HEK293 (cell line): ENCODE data around the gene INPP5A.

ENCODE experiments used
- CTCF ChIA-PET: fragments of 350-600 bp; formaldehyde crosslinking; extraction: SDS; loops from one replicate; lab custom pipeline; 2021; ENCODE audit warnings: antibody characterized with exemption; lab: Yijun Ruan, JAX
- POLR2A ChIA-PET: fragments of 300-600 bp; formaldehyde crosslinking; extraction: SDS; loops from one replicate; lab custom pipeline; 2020; ENCODE audit warnings: antibody characterized with exemption, inconsistent platforms; lab: Yijun Ruan, JAX
- H3K27ac ChIP-seq: fragments of 200-500 bp; sonication (Bioruptor generic); 2 replicates; pipeline ENCODE4 v1.5.1; 2014; ENCODE audit warnings: low read depth, low read length, control low read depth, inconsistent platforms; ENCODE audit errors: extremely low read depth
- H3K36me3 ChIP-seq, 2 experiments: fragments of 200-500 bp in 1 of 2; sonication (Bioruptor generic) in 1 of 2; 1 replicate in 1 of 2; 2 replicates in 1 of 2; pipeline ENCODE4 v1.5.1; 2014 to 2017; ENCODE audit warnings: inconsistent platforms in 2 of 2, low read length in 2 of 2; ENCODE audit not compliant: control insufficient read depth in 2 of 2, insufficient read depth in 1 of 2
- H3K4me1 ChIP-seq: fragments of 200-500 bp; sonication (Bioruptor generic); 2 replicates; pipeline ENCODE4 v1.5.1; 2014; ENCODE audit warnings: mild to moderate bottlenecking, low read length, inconsistent platforms; ENCODE audit not compliant: control insufficient read depth, insufficient read depth
- H3K4me3 ChIP-seq: 2 replicates; pipeline ENCODE4 v1.5.1; 2011; ENCODE audit warnings: low read depth, mild to moderate bottlenecking, control low read depth, low read length, moderate library complexity
- H3K9me3 ChIP-seq: fragments of 200-500 bp; sonication (Bioruptor generic); 2 replicates; pipeline ENCODE4 v1.5.1; 2014; ENCODE audit warnings: low read depth, low read length, inconsistent platforms; ENCODE audit not compliant: control insufficient read depth, insufficient read depth
- MYNN ChIP-seq: fragments of 450-650 bp; formaldehyde crosslinking; IDR thresholded peaks from 2 replicates; pipeline ENCODE4 v1.5.1; 2016; ENCODE audit warnings: missing biosample characterization, missing genetic modification characterization, borderline replicate concordance
- WT1 ChIP-seq: fragments of 450-650 bp; formaldehyde crosslinking; IDR thresholded peaks from 2 replicates; pipeline ENCODE4 v1.5.1; 2016; ENCODE audit warnings: missing biosample characterization, missing genetic modification characterization
- ZBTB21 ChIP-seq: fragments of 450-650 bp; formaldehyde crosslinking; IDR thresholded peaks from 2 replicates; pipeline ENCODE4 v1.5.1; 2017; ENCODE audit warnings: missing biosample characterization, missing genetic modification characterization
- ZBTB49 ChIP-seq: fragments of 450-650 bp; formaldehyde crosslinking; IDR thresholded peaks from 2 replicates; pipeline ENCODE4 v1.5.1; 2016; ENCODE audit warnings: missing biosample characterization, missing genetic modification characterization, low read depth
- ZBTB8A ChIP-seq: fragments of 450-650 bp; formaldehyde crosslinking; IDR thresholded peaks from 2 replicates; pipeline ENCODE4 v1.5.1; 2016; ENCODE audit warnings: missing biosample characterization, missing genetic modification characterization
- ZNF274 ChIP-seq, 2 experiments: fragments of 200-500 bp in 1 of 2; fragments of 450-650 bp in 1 of 2; sonication (Bioruptor generic) in 1 of 2; formaldehyde crosslinking in 1 of 2; IDR thresholded peaks; 2 replicates each; pipeline versions ENCODE4 v1.5.1 to v1.6.1; 2014 to 2016; ENCODE audit warnings: borderline replicate concordance in 1 of 2, inconsistent platforms in 1 of 2, low read length in 1 of 2, missing biosample characterization in 1 of 2, missing genetic modification characterization in 1 of 2
- ZNF391 ChIP-seq: fragments of 450-650 bp; formaldehyde crosslinking; IDR thresholded peaks from 2 replicates; pipeline ENCODE4 v1.5.1; 2016; ENCODE audit warnings: low read depth, missing biosample characterization, missing genetic modification characterization, borderline replicate concordance
- ZNF426 ChIP-seq: fragments of 450-650 bp; formaldehyde crosslinking; IDR thresholded peaks from 2 replicates; pipeline ENCODE4 v1.5.1; 2017; ENCODE audit warnings: missing biosample characterization, missing genetic modification characterization, mild to moderate bottlenecking, inconsistent platforms, moderate library complexity
- ZNF571 ChIP-seq: fragments of 450-650 bp; formaldehyde crosslinking; IDR thresholded peaks from 2 replicates; pipeline ENCODE4 v1.5.0; 2017; ENCODE audit warnings: missing biosample characterization, missing genetic modification characterization
- ZNF654 ChIP-seq: fragments of 450-650 bp; formaldehyde crosslinking; IDR thresholded peaks from 2 replicates; pipeline ENCODE4 v1.5.1; 2016; ENCODE audit warnings: low read depth, missing biosample characterization, missing genetic modification characterization
- TF ChIP-seq, protein P1 (sequence below): fragments of 450-650 bp; formaldehyde crosslinking; IDR thresholded peaks from 2 replicates; pipeline ENCODE4 v1.5.1; 2016; ENCODE audit warnings: missing biosample characterization, missing genetic modification characterization
- TF ChIP-seq, protein P2 (sequence below): fragments of 450-650 bp; formaldehyde crosslinking; IDR thresholded peaks from 2 replicates; pipeline ENCODE4 v1.5.1; 2016; ENCODE audit warnings: missing biosample characterization, missing genetic modification characterization
- TF ChIP-seq, protein P3 (sequence below): fragments of 450-650 bp; formaldehyde crosslinking; IDR thresholded peaks from 2 replicates; pipeline ENCODE4 v1.5.1; 2016; ENCODE audit warnings: missing biosample characterization, missing genetic modification characterization
- TF ChIP-seq, protein P4 (sequence below): fragments of 450-650 bp; formaldehyde crosslinking; IDR thresholded peaks from 2 replicates; pipeline ENCODE4 v1.5.1; 2016; ENCODE audit warnings: missing biosample characterization, missing genetic modification characterization, low read depth

Gene INPP5A

GRCh38 chr10:132532749-132533560 is 4.6 kb upstream of the INPP5A start (continued):
- TF ChIP-seq ZBTB49 (tag by site-specific recombination) (no peak), ZNF426 (tag by site-specific recombination) (no peak)
- TF ChIP-seq, protein P1, sequence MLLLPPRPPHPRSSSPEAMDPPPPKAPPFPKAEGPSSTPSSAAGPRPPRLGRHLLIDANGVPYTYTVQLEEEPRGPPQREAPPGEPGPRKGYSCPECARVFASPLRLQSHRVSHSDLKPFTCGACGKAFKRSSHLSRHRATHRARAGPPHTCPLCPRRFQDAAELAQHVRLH = no peak
- TF ChIP-seq, all 188 proteins: peak for 16

DNA sequence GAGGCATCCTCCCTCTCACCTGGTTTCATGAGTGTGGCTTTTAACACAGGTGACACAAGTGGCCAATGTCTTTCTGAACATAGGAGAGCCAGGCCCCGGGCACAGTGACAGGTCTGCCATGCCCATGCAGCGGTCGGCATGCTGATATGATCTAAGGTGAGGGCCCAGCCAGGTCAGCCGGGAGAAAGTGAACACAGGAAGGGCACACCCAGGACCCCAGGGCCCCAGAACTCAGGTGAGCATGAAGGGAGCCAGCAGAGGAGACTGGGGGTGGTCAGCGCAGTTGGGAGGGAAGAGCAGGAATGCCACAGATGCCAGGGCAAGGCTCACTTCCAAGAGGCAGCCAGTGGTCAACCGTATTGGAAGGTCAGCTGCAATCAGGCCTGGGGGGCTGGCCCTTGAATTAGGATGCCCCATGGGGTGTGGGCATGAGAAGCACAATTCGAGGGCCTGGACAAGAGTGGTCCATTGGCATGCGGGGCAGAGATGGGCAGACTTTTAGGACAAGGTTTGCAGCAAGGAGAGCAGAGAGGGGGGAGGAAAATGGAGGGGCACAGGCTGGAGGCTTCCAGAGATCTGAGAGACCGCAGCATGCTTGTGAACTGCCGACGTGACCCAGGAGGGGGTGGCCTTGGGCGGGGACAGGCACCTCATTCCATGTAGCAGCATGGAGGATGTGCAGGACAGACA is 3.9 kb upstream of the INPP5A start:
- ChIA-PET CTCF (no interaction called here), POLR2A (interaction anchor here (1.4 to 2.4 kb wide), 2 partner anchors 11 to 16 kb away, joined by 7 to 19 read pairs; no protein-coding TSS in a partner anchor)
- Histone ChIP-seq H3K4me1 (peaks cover 12% of the 10 kb centered on the region), H3K27ac (no peak overlapping the region), H3K36me3 (no peaks in the 10 kb centered on the region), H3K4me3 (no peak overlapping the region), H3K9me3 (no peaks in the 10 kb centered on the region; the same call in 1 of the 2 replicates)
- TF ChIP-seq ZBTB8A (tag by site-specific recombination) (no peak), ZNF654 (no peak), WT1 (tag by site-specific recombination) (no peak), ZNF391 (tag by site-specific recombination) (no peak)

DNA sequence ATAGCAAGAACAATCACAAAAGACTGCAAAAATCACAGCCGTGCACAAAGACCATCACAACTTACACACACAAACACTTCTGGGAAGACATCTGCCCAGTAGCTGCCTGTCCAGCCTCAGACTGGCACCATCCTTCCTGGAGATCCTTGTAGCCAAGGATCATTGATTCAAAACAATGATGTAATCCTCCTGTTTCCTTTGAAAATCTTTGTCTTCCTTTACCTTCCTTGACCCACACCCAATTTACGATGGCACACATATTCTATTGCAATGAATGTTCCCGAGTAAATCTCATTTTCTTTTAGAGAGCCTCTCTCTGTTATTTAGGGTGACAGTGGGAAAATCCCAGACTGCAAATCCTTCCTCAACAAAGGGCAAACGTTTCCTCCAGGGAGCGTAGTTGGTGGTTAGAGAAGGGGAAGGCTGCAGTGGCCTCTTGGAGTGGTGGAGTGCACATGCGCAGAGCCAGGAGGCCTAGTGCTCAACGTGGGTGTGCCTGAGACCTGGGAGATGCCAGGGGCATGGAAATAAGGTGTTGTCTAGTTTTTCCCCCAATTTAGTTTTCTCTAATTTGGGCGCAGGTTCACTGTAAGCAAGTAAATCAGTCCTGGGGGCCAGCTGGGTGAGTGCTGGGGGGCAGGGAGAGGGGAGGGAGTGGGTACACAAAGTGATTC is 3.1 kb upstream of the INPP5A start:
- no peak overlapping the region for H3K27ac ChIP-seq
- POLR2A ChIA-PET = no interaction called here
- H3K9me3 ChIP-seq = no peaks in the 10 kb centered on the region; the same call in 1 of the 2 replicates
- CTCF ChIA-PET = no interaction called here
- H3K36me3 ChIP-seq = no peaks in the 10 kb centered on the region
- TF ChIP-seq ZNF274 (IDR thresholded peaks at IDR 0.05; ENCODE audit: low read length) = no peak
- TF ChIP-seq ZNF274 (tag by site-specific recombination; IDR thresholded peaks at IDR 0.05; ENCODE audit: borderline replicate concordance) = no peak
- TF ChIP-seq ZBTB21 = no peak
- no peak for TF ChIP-seq ZNF571 (tag by site-specific recombination)
- TF ChIP-seq, protein P2, sequence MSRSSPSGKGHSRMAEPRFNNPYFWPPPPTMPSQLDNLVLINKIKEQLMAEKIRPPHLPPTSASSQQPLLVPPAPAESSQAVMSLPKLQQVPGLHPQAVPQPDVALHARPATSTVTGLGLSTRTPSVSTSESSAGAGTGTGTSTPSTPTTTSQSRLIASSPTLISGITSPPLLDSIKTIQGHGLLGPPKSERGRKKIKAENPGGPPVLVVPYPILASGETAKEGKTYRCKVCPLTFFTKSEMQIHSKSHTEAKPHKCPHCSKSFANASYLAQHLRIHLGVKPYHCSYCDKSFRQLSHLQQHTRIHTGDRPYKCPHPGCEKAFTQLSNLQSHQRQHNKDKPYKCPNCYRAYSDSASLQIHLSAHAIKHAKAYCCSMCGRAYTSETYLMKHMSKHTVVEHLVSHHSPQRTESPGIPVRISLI (tag by site-specific recombination) = no peak
- TF ChIP-seq, protein P3, sequence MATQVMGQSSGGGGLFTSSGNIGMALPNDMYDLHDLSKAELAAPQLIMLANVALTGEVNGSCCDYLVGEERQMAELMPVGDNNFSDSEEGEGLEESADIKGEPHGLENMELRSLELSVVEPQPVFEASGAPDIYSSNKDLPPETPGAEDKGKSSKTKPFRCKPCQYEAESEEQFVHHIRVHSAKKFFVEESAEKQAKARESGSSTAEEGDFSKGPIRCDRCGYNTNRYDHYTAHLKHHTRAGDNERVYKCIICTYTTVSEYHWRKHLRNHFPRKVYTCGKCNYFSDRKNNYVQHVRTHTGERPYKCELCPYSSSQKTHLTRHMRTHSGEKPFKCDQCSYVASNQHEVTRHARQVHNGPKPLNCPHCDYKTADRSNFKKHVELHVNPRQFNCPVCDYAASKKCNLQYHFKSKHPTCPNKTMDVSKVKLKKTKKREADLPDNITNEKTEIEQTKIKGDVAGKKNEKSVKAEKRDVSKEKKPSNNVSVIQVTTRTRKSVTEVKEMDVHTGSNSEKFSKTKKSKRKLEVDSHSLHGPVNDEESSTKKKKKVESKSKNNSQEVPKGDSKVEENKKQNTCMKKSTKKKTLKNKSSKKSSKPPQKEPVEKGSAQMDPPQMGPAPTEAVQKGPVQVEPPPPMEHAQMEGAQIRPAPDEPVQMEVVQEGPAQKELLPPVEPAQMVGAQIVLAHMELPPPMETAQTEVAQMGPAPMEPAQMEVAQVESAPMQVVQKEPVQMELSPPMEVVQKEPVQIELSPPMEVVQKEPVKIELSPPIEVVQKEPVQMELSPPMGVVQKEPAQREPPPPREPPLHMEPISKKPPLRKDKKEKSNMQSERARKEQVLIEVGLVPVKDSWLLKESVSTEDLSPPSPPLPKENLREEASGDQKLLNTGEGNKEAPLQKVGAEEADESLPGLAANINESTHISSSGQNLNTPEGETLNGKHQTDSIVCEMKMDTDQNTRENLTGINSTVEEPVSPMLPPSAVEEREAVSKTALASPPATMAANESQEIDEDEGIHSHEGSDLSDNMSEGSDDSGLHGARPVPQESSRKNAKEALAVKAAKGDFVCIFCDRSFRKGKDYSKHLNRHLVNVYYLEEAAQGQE = no peak
- TF ChIP-seq, protein P4, sequence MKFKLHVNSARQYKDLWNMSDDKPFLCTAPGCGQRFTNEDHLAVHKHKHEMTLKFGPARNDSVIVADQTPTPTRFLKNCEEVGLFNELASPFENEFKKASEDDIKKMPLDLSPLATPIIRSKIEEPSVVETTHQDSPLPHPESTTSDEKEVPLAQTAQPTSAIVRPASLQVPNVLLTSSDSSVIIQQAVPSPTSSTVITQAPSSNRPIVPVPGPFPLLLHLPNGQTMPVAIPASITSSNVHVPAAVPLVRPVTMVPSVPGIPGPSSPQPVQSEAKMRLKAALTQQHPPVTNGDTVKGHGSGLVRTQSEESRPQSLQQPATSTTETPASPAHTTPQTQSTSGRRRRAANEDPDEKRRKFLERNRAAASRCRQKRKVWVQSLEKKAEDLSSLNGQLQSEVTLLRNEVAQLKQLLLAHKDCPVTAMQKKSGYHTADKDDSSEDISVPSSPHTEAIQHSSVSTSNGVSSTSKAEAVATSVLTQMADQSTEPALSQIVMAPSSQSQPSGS (tag by site-specific recombination) = peak; percentile 84
- no peak for TF ChIP-seq MYNN (tag by site-specific recombination)
- peaks cover 16% of the 10 kb centered on the region for H3K4me1 ChIP-seq
- H3K4me3 ChIP-seq = no peak overlapping the region
